Left ventricle myocardium superior (tissue), 1 donor: ENCODE results near the gene KCNT2. TPM values are rescaled to one million over a fixed set of nuclear protein-coding genes. Genes with fewer than 3 reads are reported as not detected.

Experiments
- ATAC-seq: fragments of 200-7000 bp; cut with Tn5 transposase; one replicate; pipeline ENCODE4 v1.9.1; 2020; ENCODE audit warnings: mild to moderate bottlenecking, moderate library complexity
- DNase-seq: peaks from one replicate; pipeline ENCODE4 v3.0.0-alpha.2; 2020
- intact Hi-C: fragments of 100-400 bp; cut with micrococcal nuclease; formaldehyde crosslinking; loops from one replicate; pipeline ENCODE4 v1.11.0; 2022
- total RNA-seq: library from RNA; stranded (reverse); fragmentation: NEBNext Ultra II Directional; extraction: Animal tissue kit (Norgen Biotek cat#: 25700); gene quantifications from one replicate; pipeline ENCODE4 v1.2.1, GENCODE V29; 2021
- donor health status: DM: no; HTN: yes; CAD: no; lungs with severe emphysema.

KCNT2 gene
- total RNA-seq, 1 donor from 2014 or later = 1.7 TPM

GRCh38 chr1:196410768-196411167 lies 197.5 kb downstream of the KCNT2 start:
- intact Hi-C loops = no loop called here
- no peak for DNase-seq
- no peak for ATAC-seq

DNA sequence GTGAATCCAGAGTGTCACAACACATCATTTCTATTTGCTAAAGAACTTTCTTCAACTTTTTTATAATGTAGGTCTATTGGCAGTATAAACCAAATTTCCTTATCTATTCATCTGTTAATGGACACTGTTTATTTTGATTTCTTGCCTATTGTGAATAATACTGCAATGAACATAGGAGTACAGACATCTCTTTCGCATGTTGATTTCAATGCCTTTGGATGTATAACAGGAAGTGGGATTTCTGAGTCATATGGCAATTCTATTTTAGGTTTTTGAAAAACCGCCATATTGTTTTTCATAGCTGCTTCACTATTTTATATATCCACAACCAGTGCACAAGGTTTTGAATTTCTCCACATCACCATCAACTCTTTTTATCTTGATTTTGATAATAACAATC lies 198.7 kb downstream of the KCNT2 start:
- intact Hi-C loops = no loop called here
- DNase-seq (no peak), ATAC-seq (no peak)

DNA sequence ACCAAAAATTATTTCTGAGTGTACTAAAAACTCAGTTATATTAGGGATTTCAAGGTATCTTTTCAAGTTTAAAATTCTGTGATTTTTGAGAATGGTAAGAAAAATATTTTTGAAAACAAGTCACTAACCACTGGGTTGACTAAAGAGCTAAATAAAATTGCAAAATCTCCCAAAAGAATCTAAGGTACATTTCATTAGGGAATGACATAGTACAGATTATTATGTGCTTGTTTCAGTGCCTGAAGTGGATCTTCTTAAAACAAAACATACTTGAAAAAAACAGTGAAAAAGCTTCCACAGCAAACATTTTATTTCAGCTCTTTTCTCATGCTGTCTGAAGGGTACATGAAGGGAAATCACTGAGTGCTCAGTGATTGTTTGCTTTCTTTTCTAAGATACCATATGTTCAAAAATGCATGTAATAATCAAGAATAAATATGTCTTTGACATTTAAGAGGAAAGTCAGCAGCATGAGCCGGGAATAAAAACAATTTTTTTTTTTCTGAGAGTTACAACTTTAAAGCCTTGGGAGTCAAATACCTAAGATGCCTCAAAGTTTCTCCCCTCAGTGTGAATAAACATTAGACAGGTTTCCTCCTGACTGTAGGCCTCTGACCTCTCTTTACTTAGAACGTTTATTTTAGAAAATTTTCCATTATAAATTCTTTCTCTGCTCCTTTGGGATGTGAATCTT lies 200.7 kb downstream of the KCNT2 start:
- DNase-seq (no peak), ATAC-seq (no peak)
- intact Hi-C loops = no loop called here

DNA sequence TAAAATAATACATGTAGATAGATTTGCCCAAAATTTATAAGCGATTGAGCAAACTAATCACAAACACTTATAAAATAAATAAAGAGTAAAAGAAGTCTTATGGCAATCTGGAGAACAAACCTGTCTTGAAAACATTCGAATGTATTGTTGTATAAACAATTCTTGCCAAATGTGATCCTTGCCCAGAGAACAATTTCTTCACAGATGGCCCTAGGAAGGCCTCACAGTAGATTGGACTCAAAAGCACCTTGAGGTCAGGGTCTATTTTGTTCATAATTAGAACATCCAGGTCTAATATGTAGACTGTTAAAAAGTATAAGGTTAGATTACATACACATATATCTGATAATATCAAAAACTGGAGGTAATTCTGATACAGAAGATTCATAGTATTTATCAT lies 202.4 kb downstream of the KCNT2 start:
- DNase-seq = no peak
- no peak for ATAC-seq

DNA sequence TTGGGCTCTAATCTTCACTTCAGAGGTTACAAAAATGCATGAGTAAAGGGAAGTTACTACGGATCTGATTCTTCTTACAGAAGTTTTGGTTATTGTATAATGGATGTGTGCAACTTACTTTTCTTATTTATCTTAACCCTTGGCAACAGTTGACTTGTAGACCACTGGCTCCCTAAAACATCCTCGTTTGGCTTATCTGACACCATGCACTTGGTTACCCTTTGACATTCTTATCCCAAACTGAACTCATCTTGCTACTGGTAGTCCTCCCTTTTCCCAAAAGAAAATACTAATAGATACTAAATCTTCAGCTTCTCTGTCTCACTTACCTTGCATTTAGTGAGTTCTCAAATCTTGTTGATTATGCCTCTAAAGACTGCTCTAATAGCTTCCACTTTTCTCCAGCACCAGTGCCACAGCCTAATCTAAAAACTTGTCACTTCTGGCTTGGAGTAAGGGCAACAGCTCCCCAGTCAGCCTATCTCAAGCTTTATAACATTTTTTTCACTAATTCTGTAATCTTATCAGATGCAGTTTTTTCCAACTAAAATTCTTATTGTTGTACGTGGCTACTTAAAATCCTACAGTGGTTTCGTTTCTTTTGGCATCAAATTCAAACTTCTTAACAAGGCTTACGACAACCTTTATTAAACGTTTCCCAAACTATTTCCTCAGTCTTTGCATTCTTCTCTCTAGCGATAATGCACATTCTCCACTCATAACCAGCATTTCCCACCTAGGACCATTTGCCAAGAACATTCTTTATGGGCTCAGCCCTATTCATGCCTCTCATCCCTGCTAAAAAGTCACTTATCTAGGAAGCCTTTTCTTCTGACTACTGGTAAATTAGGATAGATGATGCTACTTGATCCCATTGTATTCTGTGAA lies 204.2 kb downstream of the KCNT2 start:
- ATAC-seq (peak; percentile 32), DNase-seq (no peak)
- intact Hi-C loops = no loop called here

More for the DNA sequence above, 202.4 kb downstream of the KCNT2 start:
- intact Hi-C loops = no loop called here

DNA sequence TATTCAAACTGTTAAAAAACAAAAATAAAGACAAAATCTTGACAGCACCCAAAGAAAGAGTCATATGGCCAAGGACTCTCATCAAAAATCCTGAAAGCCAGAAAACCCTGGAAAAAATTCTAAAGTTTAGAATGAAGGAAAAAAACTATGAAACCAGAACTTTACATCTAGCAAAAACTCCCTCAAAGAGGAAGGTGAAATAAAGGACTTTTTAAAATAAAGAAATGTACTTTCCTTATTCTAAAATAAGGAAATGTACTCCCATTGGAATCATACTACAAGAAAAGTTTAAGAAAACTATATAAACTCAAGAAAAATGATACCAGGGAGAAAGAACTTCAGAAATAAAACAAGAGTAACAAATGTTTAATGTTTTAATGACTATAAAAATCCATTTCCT lies 206.3 kb downstream of the KCNT2 start:
- DNase-seq (no peak), ATAC-seq (no peak)
- intact Hi-C loops = no loop called here

GRCh38 chr1:196401452-196401833 lies 206.8 kb downstream of the KCNT2 start:
- intact Hi-C loops = no loop called here
- DNase-seq = no peak
- no peak for ATAC-seq

- intact Hi-C loops = no loop called here
- ATAC-seq (peak; percentile 89), DNase-seq (no peak)
These were observed 207.5 kb downstream of the KCNT2 start for GRCh38 chr1:196400478-196401451.

GRCh38 chr1:196399713-196400112 lies 208.5 kb downstream of the KCNT2 start:
- no peak for DNase-seq
- intact Hi-C loops = no loop called here
- no peak for ATAC-seq

DNA sequence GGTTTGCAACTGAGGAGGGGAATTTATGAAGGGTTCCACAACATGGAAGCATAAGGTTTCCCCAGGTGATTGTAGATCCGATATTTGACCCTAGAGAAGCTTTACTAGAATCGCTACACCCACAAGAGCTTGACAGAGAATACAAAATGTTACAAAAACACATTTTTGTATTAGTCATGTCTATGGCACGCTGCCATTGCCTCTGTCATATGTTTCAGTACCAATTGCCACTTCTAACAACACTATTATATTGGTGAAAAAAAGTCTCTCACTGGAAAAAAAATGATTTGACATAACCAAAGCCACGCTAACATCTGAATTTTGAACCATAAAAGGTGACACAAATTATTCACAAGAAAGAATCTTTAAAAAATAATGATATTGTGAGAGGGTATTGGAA lies 214.5 kb downstream of the KCNT2 start:
- intact Hi-C loops = no loop called here
- DNase-seq = no peak
- ATAC-seq = no peak

DNA sequence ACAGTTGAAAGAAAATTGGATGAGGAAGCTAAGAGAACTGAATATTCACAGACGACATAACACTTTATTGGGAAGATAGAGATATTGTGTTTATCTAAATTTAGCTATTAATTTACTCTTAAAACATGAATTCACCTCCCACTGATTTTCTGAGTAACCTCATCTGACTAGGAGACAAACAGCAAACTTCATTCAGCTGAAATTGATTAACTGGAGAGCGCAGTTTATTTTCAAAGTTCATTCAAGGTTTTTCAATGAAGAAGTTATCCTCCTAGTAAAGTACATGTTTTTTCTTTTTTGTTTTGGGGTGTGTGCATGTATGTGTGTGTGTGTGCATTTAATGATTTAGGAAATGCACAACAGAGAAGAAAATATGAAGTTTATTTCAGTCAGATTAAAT lies 215.0 kb downstream of the KCNT2 start:
- intact Hi-C loops = no loop called here
- ATAC-seq (no peak), DNase-seq (no peak)

GRCh38 chr1:196387766-196388165 lies 220.5 kb downstream of the KCNT2 start:
- DNase-seq (no peak), ATAC-seq (no peak)
- intact Hi-C loops = no loop called here

- DNase-seq = no peak
- intact Hi-C loops = no loop called here
- peak; percentile 34 for ATAC-seq
These were observed 223.1 kb downstream of the KCNT2 start for GRCh38 chr1:196385109-196385508.

DNA sequence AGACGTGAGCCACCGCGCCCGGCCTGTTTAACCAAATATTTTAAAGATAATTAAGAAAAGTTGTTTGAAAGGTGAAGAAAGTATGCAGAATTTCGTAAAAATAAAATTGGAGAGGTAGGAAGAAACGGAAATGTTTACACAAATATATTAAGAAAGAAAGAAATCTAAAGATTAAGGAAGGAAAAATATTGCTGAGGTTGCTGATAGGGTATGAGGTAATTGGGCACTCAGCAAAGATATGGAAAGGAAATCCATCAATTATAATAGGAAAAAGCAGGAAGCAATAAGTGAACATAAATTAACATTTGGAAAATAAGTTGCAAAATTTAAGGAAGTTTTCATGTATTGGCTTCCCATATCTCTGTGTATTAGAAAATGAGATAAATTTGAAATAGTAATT lies 225.9 kb downstream of the KCNT2 start:
- ATAC-seq = no peak
- no peak for DNase-seq
- intact Hi-C loops = no loop called here

DNA sequence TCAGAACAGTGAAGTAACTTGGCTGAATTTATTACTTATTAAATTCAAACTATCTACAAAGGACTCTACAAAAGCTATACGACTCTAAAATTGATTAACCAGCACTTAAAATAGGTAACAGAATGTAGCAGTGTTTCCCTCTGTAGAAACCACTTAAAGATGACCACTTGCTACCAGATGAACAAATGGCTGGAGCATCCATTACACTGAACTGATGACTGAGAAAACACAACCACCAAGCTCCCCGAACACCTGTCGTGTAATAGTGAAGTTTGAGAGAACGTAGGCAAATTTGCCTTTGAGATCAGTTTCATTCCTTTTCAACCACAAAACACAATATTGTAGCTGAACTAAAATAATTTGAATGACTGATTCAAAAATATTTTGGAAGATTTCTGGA lies 226.7 kb downstream of the KCNT2 start:
- no peak for DNase-seq
- intact Hi-C loops = no loop called here
- ATAC-seq = no peak

DNA sequence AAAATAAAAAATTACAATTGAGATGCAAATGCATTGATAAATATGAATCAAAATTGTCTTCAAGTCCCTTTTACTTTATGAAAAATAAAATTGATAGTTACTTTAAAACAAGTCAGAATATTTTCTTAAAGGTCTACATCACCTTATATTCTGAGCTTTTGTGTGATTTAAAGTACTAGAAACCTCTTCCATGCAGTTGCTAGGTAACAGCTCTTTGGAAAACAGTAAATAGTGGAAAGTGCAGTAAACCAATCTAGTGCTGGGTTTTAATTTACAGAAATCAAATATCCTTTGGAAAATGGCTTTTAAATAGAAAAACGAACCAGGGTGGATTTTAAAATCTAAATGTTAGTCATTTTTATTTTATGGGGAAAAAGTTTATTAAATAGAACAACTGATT lies 227.9 kb downstream of the KCNT2 start:
- intact Hi-C loops = no loop called here
- ATAC-seq (no peak), DNase-seq (no peak)

- no peak for ATAC-seq
- intact Hi-C loops = no loop called here
- DNase-seq = no peak
These were observed 230.4 kb downstream of the KCNT2 start for GRCh38 chr1:196377811-196378210.

- ATAC-seq (no peak), DNase-seq (no peak)
- intact Hi-C loops = no loop called here
These were observed 231.5 kb downstream of the KCNT2 start for GRCh38 chr1:196376630-196377328.

GRCh38 chr1:196373798-196374197 lies 234.4 kb downstream of the KCNT2 start:
- ATAC-seq = no peak
- DNase-seq = no peak
- intact Hi-C loops = no loop called here
